GM21447 (cell line): Measurements from ENCODE around the gene DTL.

Experiments
- ATAC-seq: cut with Tn5 transposase; IDR thresholded peaks from one replicate; pipeline ENCODE4 v1.9.1; 2021; ENCODE audit not compliant: unreplicated experiment

Gene DTL

DNA sequence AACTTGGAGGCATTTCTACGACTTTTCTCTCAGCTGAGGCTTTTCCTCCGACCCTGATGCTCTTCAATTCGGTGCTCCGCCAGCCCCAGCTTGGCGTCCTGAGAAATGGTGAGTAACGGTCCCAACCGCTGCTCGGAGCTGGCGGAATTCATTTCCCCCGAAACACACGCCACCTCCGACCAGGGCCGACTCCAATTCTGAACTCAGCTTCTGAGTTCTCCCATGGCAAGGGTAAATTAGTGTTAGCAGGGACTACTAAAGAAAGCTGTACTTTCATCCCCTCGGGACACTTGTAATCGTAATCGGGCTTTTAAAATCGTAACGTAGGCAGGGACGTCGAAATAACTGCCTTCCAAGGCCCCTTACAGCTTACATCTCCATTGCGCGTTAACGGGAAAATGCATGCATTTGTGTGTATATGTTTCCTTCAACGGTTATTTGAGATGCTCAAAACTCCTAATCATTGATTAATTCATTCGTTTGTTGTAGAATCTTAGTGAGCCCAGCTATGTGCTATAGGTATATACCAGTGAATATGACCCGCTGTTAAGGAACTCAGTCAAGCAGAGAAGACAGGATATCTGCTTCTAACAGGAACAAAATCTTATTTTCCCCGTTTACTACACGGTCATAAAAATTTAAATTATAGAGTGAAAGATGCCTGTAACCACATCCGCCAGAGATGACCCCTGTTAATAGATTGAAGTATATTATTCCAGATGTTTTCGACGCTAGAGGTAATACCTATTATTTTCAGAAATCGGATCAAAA is 472 bp downstream of the DTL start:
- peak; percentile 10 for ATAC-seq

GRCh38 chr1:212037900-212038299 is 2.4 kb downstream of the DTL start:
- ATAC-seq: no peak

DNA sequence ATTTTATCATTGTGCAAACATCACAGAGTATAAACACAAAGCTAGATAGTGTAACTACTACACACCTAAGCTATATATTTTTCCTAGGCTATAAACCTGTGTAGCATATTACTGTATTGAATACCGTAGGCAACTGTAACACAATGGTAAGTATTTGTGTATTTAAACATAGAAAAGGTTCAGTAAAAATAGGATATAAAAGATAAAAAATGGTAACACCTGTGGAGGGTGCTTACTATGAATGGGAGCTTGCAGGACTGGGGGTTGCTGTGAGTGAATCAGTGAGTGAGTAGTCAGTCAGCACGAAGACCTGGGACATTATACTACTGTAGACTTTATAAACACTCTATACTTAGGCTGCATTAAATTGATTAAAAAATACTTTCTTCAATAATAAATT is 4.1 kb downstream of the DTL start:
- no peak for ATAC-seq

- no peak for ATAC-seq
These were observed 5.3 kb downstream of the DTL start for GRCh38 chr1:212040629-212041412.

DNA sequence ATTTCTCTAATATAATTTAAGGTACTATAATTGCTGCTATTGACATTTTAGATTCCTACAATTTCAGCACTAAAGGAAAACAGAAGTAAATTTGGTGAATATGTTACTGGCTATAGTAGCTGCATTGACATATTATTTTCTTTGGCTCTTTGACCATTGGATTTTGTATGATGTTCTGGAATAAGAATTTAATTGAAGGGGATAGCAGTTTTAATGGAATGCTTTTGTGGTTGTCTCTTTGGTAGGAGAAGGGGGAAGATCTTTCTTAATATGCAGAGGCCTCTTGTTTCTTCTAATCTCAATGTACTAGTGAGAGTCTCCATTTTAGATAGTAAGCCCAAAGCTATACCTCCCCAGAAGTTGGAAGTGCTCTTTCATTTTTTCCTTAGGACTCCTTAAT is 6.9 kb downstream of the DTL start:
- no peak for ATAC-seq

DNA sequence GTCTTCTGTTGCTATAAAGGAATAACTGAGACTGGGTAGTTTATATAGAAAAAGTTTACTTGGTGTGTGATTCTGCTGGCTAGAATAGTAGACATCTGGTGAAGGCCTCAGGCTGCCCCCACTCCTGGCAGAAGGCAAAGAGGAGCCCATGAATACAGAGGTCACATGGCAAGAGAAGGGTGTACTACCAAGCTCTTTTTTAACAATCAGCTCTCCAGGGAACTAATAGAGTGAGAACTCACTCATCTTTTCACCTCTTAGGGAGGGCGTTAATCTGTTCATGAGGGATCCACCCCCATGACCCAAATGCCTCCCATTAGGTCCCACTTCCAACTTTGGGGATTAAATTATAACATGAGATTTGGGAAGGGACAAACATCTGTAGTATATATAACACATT is 9.3 kb downstream of the DTL start:
- ATAC-seq: no peak

DNA sequence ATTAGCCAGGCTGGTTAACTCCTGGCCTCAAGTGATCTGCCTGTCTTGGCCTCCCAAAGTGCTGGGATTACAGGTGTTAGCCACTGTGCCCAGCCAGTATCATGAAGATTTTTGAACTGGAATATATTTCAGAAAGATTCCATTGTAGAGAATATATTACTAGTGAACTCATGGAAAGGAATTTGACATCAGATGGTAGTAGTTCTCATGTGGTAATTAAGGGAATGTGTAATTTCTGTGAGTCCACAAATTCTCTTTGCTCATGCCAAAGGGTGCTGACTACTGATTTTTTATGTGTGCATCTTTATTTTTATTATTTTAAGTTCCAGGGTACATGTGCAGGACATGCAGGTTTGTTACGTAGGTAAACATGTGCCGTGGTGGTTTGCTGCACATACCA is 10.4 kb downstream of the DTL start:
- no peak for ATAC-seq

- no peak for ATAC-seq
These were observed 18.4 kb downstream of the DTL start for GRCh38 chr1:212053993-212054392.

- ATAC-seq: no peak
These were observed 19.8 kb downstream of the DTL start for GRCh38 chr1:212055333-212055732.

DNA sequence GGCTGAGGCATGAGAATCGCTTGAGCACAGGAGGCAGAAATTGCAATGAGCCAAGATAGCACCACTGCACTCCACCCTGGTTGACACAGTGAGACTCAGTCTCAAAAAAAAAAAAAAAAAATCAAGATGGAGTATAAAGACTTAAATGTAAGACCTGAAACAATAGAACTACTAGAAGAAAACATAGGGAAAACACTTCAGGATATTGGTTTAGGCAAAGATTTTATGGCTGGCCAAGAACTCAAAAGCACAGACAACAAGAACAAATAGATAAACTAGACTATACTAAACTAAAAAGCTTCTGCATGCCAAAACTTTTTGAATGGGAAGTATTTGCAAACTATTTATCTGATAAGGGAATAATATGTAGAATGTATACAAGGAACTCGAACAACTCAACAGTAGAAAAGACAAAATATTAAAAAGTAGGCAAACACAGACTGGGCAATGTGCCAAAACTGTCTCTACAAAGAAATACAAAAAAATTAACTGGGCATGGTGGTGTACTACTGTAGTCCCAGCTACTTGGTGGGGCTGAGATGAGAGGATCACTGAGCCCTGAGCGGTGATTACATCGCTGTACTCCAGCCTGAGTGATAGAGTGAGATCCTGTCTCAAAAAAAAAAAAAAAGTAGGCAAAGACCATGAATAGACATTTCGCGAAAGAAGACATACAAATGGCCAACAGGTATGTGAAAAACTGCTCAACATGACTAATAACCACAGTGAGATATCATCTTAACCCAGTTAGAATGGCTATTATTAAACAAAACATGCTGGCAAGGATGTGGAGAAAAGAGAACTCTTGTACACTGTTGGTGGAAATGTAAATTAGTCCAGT is 25.3 kb downstream of the DTL start:
- no peak for ATAC-seq

DNA sequence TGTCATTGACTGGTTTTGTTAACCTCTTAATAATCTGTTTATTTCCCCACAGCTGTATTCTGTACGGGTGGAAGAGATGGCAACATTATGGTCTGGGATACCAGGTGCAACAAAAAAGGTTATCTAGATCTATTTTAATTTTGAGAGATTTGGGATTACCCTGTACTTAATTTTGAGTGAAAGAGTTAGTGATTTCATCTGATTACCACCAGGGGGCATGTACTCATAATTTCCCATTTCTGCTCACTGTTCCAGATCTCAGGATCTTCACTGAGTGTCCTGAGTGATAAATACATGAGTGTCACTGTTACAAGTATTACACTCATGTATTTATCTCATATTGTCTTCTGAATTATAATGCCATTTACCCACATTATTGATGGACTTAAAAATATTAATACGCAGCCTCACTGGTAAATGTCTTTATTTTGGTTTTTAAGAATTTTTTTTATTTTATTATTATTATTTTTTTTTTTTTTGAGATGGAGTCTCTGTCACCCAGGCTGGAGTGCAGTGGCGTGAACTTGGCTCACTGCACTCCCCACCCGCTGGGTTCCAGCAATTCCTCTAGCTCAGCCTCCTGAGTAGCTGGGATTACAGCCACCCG is 27.4 kb downstream of the DTL start:
- no peak for ATAC-seq

- ATAC-seq: no peak
These were observed 32.2 kb downstream of the DTL start for GRCh38 chr1:212067787-212068186.

- no peak for ATAC-seq
These were observed 35.3 kb downstream of the DTL start for GRCh38 chr1:212070720-212071302.

- no peak for ATAC-seq
These were observed 36.5 kb downstream of the DTL start for GRCh38 chr1:212072047-212072446.

DNA sequence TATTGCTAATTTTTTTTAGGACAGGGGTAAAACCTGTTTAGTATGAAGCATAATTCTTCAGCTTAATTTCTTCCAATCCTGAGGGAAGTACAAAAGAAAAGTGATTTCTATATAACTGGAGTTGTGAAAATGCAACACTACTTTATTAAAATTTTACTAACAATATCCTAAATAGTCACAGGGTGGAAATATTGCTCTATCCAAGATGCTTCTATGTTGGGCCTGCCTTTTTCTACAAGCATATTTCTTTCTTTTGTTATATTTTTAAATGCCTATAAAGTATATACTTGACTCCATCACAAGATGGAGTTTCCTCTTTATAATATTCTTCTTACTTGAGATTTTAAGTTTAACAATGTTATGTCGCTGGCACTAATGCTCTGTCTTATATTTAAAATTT is 37.9 kb downstream of the DTL start:
- no peak for ATAC-seq

GRCh38 chr1:212074313-212074712 is 38.8 kb downstream of the DTL start:
- ATAC-seq: no peak

DNA sequence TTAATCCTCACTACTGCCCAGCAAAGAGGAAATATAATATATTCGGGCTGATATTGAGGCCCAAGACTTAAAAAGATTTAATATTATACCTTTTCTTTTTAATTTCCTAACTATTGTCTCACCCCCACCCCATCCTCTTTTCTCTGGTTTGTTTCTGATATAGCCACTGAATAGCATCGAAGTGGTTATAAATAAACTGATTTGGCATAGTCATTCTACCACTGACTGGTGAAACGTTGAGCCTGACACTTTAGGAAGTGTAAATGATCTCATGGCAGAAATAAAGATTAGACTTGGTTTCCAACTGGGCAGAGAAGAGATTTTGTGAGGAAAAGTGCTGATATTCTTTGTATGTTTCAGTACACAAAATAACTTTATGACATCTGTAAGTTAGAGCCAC is 39.3 kb downstream of the DTL start:
- no peak for ATAC-seq

DNA sequence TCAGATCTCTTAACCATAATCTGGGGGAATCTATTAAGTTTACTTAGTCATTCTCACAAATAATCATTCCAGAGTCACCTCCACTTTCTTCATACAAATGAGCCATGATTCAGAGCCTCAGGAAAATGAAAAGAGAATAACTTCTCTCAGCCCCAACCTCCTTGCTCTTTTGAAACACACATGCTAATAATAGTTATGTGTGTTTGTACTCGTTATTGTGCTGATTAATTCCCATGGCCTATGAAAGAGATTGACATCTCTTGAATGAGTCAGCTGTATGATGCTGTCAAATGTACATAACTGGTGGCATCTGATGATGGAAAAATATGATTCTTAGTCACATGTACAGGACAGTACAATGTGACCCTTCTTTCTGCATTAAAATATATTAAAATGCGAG is 41.5 kb downstream of the DTL start:
- ATAC-seq: no peak

DNA sequence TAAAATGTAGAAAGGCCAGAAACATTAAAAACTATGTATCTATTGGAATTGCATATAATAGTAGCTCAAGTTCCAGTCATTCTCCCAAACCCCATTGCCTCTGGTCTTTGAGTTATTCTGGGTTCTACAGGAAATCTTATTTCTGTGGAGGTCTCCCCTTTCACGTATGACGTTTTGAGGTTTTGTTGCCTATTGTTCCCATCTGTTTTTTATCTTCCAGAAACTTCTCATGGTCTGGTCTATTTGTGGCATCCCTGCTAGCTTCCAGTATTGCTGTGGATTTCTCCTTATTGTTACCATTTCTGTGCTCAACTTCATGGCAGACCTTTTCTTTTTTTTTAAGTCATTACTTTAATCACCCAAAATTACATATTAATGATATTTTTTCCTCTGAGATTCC is 43.3 kb downstream of the DTL start:
- no peak for ATAC-seq

GRCh38 chr1:212082765-212083406 is 47.3 kb downstream of the DTL start:
- ATAC-seq: no peak
